Renal cortical epithelial cell (primary cell): Measurements from ENCODE around the gene LRRC63. TPM values are rescaled to one million over a fixed set of nuclear protein-coding genes. Genes with fewer than 3 reads are reported as not detected.
"Not testable (repeated sequence)": the region's sequence is repeated elsewhere in the genome, so short reads cannot be mapped to it uniquely, and the experiment has no call there.

Experiments used
- DNase-seq: peaks from one replicate; pipeline ENCODE4 v3.0.0-alpha.2; 2011; ENCODE audit warnings: low read depth
- total RNA-seq: library from RNA; depleted of rRNA; stranded (reverse); fragments of >200 nt; gene quantifications from 2 replicates; pipeline ENCODE4 v1.2.3, GENCODE V29; 2014

LRRC63 gene
- total RNA-seq, 1 donor from 2014 or later, result 0.20 TPM

- no peak for DNase-seq
Measured at GRCh38 chr13:46265292-46265691, 53.6 kb downstream of the LRRC63 start.

DNA sequence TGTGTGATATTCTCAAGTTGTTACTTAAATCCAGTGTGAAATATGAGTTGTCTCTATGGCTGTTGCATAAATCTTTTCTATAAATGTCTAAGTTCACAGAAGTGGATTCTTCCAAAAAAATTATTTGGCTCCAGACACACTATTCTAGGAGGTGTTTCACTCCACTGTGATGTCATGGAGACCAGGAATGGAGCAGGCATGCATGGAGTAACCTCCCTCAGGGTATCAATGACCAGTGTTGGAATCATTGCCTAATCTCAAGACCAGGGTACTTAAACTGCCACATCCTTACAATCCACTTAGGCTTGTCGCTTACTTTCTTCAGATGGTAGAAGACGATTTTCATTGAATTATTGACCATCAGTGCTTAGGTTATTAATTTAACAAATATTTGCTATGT, 55.4 kb downstream of the LRRC63 start:
- DNase-seq, result peak; percentile 29

DNA sequence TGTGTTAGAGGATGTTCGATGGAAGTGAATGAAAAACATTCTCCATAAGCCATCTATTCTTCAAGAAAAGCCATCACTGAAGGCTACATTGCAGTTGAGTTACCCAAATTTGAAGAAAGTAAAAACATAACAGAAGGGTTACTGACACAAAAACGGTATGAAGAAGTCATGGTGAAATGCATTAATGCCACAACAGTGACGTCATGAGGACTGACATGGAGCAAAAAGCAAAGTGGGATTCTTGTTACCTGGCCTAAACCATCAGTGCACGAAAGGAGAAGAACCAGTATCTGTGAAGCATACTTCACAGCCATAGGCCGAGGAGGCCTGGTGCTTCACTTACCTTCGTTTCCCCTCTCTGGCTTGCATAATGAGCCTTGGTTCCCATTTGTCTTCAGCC, 58.7 kb downstream of the LRRC63 start:
- DNase-seq, result no peak

DNA sequence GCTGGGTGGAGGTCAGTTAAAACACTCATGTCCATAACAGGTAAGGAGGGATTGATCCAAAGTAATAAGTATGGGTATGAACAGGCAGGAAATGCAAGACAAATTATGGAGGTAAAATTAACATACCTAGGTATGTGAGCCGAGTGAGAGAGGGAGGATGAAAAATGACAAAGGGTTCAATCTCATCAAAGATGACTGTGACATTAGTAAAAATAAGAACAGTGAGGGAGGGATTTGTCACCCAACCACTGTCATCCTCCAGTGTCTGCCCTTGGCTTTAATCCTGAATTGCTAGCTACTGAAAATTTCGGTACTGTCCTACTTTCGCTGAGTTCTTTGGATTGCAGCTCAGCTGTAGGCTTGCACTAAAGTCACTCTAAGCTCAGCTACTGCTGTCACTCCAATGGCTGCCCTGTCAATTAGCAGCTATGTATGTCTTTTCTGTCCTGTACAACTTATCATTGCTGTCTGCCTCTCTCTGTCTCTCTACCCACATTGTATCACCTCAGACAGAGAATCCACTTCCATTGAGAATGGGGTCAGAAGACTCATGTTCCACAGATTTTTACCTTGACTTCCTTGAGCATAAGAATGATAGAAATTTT, 62.5 kb downstream of the LRRC63 start:
- DNase-seq, result no peak

- DNase-seq, result no peak
Measured at GRCh38 chr13:46278474-46278873, 66.7 kb downstream of the LRRC63 start.

DNA sequence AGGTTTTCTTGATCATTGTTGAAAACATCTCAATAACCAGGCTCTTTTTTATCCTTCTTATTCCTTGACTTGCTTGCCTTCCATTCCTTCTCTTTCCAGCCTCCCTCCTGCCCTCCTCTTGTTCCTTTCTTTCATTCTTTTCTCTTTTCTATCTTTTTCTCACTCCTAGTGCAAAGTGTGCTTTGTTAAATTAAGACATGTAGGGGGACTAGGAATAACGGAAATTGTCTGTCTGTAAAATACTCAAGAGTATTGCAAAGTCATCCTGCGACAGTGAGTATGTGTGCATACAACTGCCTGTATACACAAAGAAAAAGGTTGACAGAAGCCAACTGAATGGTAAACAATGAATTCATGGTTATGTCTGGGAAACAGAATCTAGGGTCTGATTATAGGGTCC, 70.1 kb downstream of the LRRC63 start:
- DNase-seq, result no peak

DNA sequence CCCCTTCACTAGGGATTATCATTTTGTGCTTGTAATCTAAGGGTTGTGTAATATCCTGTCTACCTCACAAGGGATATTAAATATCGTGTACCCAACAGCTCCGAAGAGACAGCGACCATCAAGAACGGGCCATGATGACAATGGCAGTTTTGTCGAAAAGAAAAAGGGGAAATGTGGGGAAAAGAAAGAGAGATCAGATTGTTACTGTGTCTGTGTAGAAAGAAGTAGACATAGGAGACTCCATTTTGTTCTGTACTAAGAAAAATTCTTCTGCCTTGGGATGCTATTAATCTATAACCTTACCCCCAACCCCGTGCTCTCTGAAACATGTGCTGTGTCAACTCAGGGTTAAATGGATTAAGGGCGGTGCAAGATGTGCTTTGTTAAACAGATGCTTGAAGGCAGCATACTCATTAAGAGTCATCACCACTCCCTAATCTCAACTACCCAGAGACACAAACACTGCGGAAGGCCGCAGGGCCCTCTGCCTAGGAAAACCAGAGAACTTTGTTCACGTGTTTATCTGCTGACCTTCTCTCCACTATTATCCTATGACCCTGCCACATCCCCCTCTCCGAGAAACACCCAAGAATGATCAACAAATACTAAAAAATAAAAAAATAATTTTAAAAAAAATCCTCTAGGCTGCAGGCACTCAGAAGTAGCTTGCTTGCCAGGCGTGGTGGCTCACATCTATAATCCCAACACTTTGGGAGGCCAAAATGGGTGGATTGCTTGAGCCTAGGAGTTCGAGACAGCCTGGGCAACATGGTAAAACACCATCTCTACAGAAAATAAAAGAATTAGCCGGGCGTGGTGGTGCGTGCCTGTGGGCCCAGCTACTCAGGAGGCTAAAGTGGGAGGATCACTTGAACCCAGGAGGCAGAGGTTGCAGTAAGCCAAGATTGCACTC, 72.4 kb downstream of the LRRC63 start:
- DNase-seq, result not testable (repeated sequence)

GRCh38 chr13:46286972-46287371, 75.2 kb downstream of the LRRC63 start:
- no peak for DNase-seq

GRCh38 chr13:46288570-46289259, 77.0 kb downstream of the LRRC63 start:
- DNase-seq, result peak; percentile 61

DNA sequence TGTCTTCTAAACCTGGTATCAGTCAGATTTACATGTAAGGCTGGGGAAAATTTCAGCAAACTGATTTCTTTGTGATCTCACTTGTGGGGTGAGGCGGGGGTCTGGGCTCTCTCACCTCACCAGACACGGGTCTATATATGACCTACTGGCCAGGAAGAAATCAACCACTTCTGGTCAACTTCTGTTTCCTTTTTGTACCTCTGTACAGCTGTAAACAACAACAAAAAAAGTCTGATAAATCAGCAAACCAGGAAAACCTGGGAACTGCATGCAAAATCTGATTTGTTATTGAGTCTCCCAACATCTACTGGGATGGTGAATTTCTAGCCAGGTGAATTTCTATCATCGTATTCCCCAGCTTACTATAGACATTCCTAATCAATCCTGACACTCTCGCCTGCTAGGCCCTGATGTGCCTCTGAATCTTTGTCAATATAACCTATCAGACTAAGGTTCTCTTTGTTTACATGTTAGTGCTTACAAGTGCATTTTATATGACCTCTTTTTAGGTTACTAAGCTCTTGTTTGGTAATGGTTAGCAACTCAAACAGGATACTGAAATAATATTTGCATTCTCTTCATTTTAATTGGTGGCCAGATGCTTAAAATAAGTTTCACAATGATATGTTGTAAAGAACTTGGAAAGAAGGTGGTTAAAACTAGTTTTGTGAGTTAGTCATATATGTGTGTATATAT, 77.7 kb downstream of the LRRC63 start:
- no peak for DNase-seq

- no peak for DNase-seq
Measured at GRCh38 chr13:46290434-46290833, 78.7 kb downstream of the LRRC63 start.

DNA sequence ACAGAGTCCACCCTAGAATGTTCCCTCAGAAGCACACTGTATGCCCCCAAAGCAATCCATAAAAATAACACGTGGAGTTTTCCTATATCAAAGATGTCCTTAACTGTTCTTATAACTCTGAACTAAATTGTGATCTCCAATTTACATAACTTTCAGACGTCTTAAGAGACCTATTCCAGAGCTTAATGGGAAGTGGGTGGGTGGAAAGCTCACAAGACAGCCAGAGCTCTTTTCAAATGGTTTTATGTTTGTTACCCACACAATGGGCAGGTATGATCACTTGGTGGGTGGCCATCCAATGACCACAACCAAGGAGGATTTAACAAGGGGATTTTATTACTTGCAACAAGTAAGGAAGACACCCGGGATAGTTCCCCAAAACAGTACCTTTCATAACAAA, 81.7 kb downstream of the LRRC63 start:
- peak; percentile 6 for DNase-seq

DNA sequence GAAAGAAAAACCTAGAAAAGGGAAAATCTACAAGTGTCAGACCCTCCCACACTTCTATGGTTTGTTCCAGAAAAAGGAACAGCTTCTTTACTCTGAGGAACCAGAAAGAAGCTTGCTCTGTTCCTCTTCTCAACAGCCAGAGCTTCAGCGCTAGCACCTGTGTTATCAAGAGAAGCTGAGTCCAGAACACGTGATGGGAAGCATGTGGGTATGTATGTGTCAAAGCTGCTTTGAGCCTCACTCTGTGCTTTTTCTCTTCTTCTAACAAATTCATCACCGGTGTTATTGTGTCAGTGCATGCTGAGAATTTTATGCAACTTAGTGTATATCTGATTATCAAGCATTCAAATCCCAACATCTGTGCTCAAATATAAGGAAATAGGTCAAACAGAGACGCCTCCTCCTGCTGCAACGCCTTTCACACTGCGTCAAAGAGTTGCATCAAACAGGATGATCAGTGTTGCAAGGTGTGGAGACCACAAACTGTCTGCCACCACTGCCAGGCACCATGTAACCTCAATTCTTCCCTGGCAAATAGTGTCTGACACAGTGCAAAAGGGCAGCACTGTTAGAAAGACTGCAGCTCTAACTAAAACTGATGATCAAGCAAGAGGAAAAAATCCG, 83.9 kb downstream of the LRRC63 start:
- DNase-seq, result no peak

- DNase-seq, result peak; percentile 97
Measured at GRCh38 chr13:46296115-46296822, 84.5 kb downstream of the LRRC63 start.

DNA sequence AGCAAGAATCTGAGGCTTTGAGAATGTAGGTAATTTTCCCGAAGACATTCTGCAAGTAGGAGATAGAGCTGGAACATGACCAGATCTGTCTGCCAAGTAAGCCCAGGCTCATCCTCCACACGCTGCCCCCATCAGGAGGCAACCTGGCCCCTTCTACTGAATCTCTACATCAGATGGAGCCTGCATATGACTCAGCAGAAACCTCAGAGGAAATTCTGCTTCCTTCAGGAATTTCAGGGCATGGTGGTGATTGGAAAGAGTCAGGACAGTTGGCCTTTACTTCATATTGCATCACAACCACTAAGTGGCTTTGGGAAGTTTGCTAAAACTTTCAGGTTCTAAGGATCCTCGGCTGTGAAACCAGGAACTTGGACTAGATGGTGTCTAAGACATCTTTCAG, 85.2 kb downstream of the LRRC63 start:
- peak; percentile 90 for DNase-seq

- no peak for DNase-seq
Measured at GRCh38 chr13:46297361-46297811, 85.7 kb downstream of the LRRC63 start.

GRCh38 chr13:46303742-46304385, 92.1 kb downstream of the LRRC63 start:
- DNase-seq, result no peak

DNA sequence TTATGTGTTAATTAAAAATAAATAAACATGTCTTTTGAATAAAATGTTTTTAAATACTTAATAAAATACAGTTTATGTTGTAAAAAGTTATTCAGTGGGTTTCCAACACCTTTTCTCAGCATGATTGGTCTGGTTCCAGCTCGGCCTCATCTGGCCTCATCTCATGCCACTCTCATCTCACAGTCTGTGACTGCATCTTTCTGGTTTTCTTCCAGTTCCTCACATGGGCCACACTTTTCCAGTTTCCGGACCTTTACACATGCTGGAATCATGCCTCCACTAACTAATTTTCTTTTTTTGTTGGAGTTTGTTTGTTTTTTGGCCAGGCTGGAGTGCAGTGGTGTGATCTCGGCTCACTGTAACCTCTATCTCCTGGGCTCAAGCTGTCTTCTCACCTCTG, 92.8 kb downstream of the LRRC63 start:
- no peak for DNase-seq

GRCh38 chr13:46307554-46307953, 95.8 kb downstream of the LRRC63 start:
- no peak for DNase-seq

GRCh38 chr13:46310066-46310465, 98.3 kb downstream of the LRRC63 start:
- DNase-seq, result no peak
